ENCODE results near the gene NCLN.
"Not testable (repeated sequence)": the region's sequence is repeated elsewhere in the genome, so short reads cannot be mapped to it uniquely, and the experiment has no call there.

Gene NCLN, protein sequence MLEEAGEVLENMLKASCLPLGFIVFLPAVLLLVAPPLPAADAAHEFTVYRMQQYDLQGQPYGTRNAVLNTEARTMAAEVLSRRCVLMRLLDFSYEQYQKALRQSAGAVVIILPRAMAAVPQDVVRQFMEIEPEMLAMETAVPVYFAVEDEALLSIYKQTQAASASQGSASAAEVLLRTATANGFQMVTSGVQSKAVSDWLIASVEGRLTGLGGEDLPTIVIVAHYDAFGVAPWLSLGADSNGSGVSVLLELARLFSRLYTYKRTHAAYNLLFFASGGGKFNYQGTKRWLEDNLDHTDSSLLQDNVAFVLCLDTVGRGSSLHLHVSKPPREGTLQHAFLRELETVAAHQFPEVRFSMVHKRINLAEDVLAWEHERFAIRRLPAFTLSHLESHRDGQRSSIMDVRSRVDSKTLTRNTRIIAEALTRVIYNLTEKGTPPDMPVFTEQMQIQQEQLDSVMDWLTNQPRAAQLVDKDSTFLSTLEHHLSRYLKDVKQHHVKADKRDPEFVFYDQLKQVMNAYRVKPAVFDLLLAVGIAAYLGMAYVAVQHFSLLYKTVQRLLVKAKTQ

DNA sequence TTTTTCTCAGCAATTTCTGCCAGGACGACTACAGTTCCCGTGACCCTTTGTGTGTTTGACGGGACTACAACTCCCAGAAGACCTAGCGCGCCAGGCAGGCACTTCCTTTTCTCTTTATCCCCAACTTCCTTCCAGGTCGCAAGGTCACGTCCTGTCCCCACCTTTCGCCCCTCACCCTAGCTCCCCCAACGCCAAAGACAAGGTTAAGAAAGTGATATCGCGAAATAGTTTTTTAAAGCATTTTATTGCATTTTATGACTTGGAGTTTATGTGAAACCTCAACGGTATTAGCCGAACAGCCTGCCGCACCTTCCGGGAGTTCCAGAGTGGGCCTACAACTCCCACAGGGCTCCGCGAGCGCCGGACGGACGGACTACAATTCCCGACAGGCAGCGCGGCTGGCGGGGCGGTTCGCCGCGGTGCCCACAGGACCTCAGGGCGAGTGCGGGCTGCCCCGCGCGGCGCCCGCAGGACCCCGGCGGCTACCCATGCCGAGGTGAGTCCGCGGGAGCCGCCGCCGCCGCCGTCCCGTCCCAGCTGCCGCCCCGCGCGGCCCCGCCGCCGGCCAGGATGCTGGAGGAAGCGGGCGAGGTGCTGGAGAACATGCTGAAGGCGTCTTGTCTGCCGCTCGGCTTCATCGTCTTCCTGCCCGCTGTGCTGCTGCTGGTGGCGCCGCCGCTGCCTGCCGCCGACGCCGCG is at the start of gene NCLN:
TSS of gene NCLN (plus strand) at position 470 of the 699 bp plus-strand sequence. CDS start at position 571, 101 bp downstream.
- peak; percentile 91 for DNase-seq (ENCODE audit: low read depth)

GRCh38 chr19:3135961-3136683 is 49.6 kb upstream of the NCLN start, which contains the start of gene GNA15:
GNA15 (plus strand) TSS chr19:3136033; CDS start chr19:3136451, 418 bp downstream.
- peak; percentile 13 for DNase-seq (ENCODE audit: low read depth)

GRCh38 chr19:3136684-3137055 is 49.1 kb upstream of the NCLN start:
- DNase-seq (ENCODE audit: low read depth): no peak

DNA sequence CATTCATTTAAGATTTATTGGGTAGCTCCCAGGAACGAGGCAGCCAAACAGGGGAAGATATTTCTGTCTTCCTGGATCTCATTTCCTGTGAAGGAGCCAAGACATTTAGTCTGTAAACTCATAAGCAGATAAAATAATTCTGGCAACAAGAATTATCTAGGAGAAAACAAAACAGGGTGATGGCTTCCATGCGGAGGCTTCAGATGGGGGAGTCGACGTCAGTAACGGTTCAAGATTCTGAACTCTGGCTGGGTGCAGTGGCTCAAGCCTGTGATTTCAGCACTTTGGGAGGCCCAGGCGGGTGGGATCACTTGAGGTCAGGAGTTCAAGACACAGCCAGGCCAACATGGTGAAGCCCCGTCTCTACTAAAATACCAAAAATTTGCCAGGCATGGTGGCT is 48.6 kb upstream of the NCLN start:
- DNase-seq (ENCODE audit: low read depth): no peak

- no peak for DNase-seq (ENCODE audit: low read depth)
Observed at GRCh38 chr19:3138268-3138667, 47.5 kb upstream of the NCLN start.

GRCh38 chr19:3140667-3141038 is 45.1 kb upstream of the NCLN start:
- DNase-seq (ENCODE audit: low read depth): no peak

- no peak for DNase-seq (ENCODE audit: low read depth)
Observed at GRCh38 chr19:3142292-3142670, 43.4 kb upstream of the NCLN start.

DNA sequence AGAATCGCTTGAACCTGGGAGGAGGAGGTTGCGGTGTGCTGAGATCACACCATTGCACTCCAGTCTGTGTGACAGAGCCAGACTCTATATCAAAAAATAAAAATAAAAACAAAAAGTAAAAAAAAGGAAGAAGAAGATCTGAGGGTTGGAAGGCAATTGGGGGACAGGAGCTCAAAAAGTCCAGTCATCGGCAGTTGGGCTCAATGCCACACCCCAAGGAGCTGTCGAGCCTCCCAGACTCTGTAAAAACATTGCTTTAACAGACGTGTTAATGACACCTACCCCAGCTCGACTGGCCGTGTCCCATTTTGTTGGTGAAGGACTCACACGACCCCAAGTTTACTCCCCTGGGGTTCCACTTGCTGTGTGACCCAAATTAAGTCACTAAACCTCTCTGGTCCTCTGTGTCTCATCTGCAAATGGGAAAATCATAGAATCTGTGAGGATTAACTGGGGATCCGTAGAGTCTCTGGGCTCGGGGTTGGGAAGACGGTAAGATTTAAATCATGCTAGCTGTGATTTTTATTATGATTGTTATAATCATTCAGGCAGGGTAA is 42.9 kb upstream of the NCLN start:
- no peak for DNase-seq (ENCODE audit: low read depth)

GRCh38 chr19:3145909-3146676 is 39.6 kb upstream of the NCLN start:
- no peak for DNase-seq (ENCODE audit: low read depth)

GRCh38 chr19:3146677-3147100 is 39.0 kb upstream of the NCLN start:
- DNase-seq (ENCODE audit: low read depth): peak; percentile 58

GRCh38 chr19:3148503-3148902 is 37.2 kb upstream of the NCLN start:
- DNase-seq (ENCODE audit: low read depth): no peak

DNA sequence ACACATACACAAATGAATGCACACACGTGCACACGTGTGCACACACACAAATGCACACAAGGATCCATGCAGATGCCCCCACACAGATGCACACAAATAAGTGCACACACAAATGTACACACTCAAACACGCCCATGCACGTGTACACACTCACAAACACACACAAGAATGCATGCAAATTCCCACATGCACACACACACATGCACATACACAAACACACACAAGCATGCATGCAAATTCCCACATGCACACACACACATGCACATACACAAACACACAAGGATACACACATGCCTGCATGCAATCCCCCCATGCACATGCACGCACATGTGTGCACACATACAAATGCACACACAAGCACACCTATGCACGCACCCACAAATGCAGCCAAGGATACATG is 36.6 kb upstream of the NCLN start:
- DNase-seq (ENCODE audit: low read depth): no peak

- DNase-seq (ENCODE audit: low read depth): no peak
Observed at GRCh38 chr19:3149526-3150505, 35.9 kb upstream of the NCLN start.

DNA sequence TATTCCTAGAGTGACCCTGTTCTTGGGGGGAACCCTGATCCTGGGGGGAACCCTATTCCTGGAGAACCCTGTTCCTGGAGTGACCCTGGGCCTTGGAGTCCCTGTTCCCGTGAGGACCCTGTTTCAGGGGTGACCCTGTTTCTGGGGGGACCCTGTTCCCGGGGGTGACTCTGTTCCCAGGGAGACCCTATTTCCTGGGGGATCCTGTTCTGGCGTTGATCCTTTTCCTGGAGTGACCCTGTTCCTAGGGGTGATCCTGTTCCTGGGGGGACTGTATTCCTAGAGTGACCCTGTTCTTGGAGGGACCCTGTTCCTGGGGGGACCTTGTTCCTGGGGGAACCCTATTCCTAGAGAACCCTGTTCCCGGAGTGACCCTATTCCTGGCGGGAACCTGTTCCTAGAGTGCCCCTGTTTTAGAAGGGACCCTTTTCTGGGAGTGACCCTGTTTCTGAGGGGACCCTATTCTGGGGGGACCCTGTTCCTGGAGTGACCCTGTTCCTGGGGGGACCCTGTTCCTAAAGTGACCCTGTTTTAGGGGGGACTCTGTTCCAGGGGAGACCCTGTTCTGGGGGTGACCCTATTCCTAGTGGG is 34.9 kb upstream of the NCLN start:
- DNase-seq (ENCODE audit: low read depth): no peak

DNA sequence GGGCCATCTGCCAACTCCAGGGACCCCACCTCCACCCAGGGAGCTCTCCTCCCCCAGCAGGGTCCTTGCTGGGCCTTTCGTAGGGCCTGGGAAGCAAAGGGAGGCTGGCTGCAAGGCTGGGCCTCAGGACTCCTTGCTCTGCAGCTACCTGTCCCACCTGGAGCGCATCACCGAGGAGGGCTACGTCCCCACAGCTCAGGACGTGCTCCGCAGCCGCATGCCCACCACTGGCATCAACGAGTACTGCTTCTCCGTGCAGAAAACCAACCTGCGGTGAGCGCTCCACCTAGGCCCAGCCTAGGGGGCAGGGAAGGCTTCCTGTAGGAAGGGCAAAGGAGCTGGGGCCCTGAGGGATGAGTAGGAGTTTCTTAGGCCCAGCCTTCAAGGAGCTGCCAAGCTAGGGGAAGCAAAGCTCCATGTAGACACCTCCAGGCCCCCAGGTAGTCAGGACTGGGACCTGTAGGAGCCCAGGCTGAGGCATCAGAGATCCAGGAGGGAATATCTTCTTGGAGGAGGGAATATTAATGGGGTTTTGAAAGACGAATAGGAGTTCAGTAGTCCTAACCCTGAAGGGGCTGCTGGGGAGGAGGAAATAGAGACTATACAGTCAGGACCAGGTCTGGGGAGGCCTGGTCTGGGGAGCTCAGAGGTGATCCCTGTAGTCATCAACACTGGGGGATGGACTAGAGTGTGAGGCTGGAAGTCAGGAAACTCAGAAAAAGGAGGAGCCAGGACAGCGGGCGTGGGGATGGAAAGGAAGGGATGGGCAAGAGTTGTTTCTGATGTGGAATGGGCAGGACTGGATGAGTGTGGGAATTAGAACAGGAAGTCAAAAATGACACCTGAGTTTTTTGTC is 33.9 kb upstream of the NCLN start:
- no peak for DNase-seq (ENCODE audit: low read depth)

GRCh38 chr19:3152419-3152780 is 33.3 kb upstream of the NCLN start:
- DNase-seq (ENCODE audit: low read depth): no peak

- DNase-seq (ENCODE audit: low read depth): no peak
Observed at GRCh38 chr19:3153286-3154230, 32.2 kb upstream of the NCLN start.

DNA sequence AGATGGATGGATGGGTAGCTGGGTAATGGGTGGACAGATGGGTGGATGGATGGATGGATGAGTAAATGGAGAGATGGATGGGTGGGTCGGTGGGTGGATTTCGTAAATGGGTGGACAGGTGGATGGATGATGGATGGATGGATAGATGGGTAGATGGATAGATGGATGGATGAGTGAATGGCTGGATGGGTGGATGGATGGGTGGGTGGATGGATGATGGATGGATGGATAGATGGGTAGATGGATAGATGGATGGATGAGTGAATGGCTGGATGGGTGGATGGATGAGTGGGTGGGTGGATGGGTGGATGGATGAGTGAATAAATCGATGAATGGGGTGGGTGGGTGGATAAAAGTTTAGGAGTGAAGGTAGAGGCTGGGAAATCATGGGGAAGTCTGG is 31.3 kb upstream of the NCLN start:
- DNase-seq (ENCODE audit: low read depth): not testable (repeated sequence)
